HG03457 (cell line): ENCODE results near the gene TGM5.

ENCODE experiments used
- ATAC-seq: cut with Tn5 transposase; IDR thresholded peaks from one replicate; pipeline ENCODE4 v1.9.1; 2021; ENCODE audit warnings: moderate number of reproducible peaks; ENCODE audit not compliant: unreplicated experiment

Gene TGM5

DNA sequence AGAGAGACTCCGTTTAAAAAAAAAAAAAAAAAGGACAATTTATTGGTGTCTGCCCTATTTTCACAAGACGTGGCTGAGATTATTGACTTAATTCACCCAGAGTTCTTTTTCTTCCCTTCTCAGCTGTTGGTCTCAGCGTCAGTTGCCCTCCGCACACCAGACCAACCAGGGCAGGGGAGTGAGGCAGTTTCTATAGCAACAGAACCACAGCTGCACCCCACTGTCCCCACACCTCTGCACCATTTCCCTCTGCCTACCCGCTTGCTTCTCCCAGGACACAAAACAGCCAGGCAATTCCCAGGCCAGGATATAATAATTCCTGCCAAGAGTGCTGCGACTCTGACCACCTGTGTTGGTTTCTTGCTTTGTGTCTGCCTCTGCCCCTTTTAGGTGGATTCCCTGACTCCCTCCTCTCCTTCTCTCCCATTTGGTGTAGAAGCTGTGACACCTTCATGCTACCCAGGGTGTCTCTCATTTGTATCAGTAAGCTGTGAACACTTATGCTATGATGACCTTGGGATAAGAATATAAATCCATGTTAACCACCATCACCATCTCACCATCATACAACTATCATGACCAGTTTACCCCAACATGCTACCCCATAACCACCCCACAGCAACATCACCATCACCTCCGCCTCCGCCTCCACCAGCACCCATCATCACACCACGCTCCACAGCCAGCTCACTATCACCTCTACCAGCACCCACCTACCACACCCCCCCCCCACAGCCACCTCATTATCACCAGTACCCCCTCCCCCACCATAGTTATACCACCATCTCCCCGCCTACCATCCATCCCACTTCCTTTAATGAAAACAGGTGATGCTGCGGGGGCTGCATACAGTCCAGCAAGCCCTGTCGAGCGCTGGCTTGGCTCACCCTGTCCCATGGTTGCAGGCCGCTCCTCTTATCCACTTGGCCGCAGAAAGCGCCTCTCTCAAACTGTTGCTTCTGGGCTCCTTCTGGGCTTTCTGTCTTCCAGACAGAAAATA lies 46.5 kb downstream of the TGM5 start:
- ATAC-seq: no peak

DNA sequence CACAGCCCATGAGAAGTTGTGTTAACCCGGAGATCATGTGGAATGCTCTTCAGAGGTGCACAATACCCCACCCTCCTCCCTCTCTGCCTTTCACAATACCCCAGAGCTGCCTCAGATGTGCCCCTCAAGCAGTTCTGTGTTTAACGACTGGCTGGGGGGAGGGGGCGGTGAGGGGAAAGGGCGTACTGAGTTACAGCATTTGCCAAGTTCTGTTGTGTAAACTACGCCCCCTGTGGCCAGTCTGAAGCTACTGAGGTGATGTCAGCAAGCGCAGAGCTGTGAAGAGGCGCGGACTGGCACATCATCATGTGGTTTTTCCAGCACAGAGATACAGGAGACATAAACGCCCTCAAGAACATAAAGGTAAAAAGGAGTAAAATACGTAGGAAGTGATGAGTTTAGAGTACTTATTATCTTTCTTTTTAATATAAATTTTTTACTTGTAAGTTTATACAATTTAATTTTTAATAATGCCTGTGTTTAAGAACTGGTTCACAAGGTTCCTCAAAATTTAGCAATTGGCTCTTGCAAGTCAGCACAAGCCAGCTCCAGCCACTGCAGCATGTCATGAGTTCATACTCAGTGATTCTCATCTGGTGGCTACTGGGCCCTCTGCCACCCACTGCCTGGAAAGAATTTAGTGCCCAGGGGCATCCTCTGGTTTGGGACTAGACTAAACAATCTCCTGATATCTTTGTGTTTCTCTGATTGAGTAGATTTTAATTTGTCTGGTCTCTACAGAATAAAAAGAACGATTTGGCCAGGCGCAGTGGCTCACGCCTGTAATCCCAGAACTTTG lies 47.6 kb downstream of the TGM5 start:
- ATAC-seq: no peak

- ATAC-seq: no peak
Measured at GRCh38 chr15:43215961-43216360, 50.8 kb downstream of the TGM5 start.

GRCh38 chr15:43214592-43215295 lies 52.0 kb downstream of the TGM5 start:
- ATAC-seq: no peak

GRCh38 chr15:43214169-43214568 lies 52.6 kb downstream of the TGM5 start:
- no peak for ATAC-seq

DNA sequence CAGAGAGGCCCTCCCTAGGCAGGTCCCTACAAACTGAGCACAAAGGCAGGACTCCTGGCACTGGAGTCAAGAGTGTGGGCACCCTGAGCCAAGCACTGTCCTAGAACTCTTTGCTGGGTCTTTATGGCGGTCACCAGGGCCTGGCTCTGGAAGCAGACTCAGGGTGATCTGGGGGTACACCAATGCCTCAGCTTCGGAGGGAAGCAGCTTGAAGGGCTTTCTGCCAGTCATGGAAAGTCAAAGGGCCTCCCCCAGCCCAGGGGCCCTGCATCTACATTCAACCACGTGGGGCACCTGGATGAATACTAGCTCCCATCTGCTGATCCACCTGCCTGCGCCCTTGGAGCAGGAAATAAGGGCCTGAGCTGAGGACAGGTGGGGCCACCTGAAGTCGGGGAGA lies 53.3 kb downstream of the TGM5 start:
- ATAC-seq: no peak

DNA sequence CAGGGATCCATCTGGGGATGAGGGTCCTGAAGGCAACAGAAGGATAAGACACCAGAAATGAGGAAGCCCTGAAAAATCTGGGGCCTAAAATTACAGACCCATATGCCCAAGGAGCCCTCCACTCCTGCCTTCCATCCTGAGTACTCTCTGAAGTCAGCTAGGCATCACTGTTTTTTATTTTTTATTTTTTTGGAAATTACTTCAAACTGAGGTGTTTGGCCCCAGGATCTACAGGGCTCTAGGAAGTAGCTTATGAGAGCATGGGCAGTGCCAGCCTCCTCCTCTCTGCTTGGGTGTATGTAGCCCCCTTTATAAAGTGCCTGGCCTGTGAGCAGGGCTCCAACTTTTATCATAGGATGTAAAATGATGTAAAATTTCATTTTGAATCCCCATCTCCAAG lies 53.8 kb downstream of the TGM5 start:
- ATAC-seq: no peak

DNA sequence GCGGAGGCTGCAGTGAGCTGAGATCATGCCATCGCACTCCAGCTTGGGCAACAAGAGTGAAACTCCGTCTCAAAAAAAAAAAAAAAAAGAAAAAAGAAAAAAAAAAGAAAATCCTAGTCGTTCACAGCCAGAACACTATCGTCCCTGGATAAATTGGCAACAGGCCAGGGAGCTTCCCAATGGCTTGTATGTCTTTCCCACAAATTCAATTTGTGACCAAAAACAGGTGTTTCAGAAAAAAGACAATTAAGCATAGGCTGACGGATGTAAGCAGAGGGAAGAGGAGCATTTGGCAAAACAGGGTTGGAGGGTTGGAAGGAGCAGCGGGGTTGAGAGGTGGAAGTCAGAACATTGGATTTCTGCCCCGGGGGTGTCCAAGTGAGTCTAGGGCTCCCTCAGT lies 54.4 kb downstream of the TGM5 start:
- no peak for ATAC-seq

GRCh38 chr15:43211224-43211735 lies 55.4 kb downstream of the TGM5 start:
- no peak for ATAC-seq

- no peak for ATAC-seq
Measured at GRCh38 chr15:43210807-43211206, 55.9 kb downstream of the TGM5 start.

DNA sequence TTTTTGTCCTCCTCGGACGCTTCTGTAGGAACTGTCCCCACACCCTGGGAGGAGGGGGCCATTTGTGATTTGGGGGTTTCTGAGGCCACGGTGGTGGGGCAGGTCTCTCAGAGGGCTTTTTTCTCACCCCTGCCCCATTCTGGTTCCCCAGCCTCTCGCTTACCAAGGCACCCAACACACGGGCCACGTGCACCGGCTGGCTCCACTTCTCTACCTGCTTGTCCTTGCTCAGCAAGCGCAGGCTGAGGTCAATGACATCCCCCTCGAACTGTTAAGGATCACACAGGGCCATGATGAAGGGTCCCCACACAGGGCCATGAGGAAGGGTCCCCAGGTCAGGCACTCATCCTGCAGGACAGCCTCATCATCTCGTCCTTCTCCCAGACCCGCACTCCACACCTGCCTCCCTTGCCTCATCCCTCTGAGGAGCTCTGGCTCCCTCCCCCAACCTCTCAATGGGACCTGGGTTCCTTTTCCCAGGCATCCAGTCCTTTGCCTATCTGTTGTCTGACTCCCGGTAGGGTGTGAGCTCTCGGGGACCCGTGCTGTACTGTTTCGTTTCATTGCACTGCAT lies 56.5 kb downstream of the TGM5 start:
- ATAC-seq: no peak

DNA sequence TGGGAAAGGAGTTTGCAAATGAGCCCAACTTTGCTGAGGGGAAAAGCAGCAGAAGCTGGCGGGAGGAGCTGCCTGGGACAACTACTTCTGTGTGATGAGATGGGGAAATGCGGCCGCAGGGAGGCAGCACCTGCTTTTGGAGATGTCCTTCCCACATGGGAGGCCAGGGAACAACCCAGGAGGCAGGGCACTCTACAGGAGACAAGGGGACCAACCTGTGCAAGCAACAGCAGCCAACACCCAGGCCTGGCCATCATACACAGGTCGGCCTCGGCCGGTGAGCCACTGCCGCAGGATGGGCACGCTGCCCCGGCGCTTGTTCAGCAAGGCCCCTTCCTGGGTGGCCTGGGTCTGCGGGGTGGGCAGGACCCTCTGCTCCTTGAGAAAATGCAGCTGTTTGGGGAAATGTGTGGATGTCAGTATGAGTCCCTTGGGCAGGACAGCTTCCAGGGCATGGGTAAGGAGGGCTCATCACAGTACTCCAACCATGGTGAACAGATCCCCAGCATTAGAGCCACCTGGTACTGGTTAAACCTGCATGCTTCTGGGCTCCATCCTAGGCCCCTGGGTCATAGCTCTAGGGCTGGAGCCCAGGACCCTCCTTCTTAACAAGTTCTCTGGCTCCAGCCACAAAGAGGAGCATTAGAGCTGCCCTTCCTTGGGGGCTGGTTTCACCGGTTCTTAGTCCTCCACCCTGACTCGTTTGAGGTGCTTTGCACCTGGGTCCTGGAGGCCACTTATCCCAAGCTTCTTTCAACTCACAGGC lies 57.5 kb downstream of the TGM5 start:
- no peak for ATAC-seq

DNA sequence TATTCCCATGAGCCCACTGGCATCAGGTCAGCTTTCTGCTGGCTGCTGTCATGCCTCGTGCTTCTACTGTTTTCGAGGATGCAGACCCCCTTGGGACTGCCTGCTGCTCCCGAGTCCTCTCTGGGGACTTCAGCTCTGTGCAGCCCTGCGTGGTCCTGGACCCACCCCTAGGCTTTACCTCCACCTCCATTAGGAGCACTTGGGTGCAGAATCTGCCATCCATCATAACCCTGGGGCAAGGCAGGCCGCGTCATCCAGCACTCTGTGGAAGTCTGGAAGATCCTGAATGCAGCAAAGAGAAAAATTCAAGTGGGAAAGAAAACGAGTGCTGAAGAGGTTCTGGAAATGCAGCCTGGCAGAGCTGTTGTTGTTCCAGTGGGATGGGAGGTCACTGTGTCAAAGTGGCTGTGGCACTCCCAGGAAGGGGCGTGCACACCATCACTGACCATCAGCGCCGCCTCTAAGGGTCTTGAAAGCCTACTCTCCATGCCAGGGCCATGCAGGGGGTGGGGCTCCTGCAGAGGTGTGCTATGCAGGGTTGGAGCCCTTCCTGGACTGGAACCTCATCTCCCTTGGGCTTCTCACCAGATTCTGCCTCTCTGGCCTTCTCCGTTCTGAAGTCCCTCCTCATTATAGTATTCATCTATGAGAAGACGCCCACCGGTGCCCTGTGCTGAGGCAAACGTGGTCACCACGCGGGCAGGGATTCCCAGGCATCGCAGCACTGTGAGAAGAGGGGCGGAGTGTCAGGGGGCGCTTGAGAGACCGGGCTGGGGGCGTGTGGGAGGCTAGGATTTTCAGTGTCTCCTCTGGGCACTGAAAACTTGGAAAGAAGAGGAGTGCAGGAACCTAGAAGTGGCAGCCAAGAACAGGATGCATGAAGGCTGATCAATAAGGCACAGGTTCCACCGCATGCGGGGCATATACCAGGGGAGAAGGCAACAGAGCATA lies 58.4 kb downstream of the TGM5 start:
- ATAC-seq: no peak

DNA sequence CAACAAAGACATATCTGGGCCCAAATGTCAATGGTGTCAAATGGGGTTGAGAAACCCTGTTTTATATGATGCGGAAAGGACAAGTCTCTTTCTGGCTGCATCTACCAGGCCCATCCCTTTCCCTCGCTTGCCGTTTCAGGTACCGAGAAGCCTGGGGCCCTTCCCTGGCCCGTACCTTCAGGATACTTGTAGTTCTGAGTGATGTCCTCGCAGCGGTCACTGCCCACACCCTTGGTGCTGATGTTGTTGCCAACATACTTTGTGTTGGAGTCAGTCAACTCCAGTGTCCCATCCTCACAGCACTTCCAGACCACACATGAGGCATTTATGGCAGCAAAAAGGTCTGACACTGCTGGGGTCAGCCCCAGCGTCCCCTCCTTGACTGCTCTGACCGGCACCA lies 59.7 kb downstream of the TGM5 start:
- no peak for ATAC-seq

DNA sequence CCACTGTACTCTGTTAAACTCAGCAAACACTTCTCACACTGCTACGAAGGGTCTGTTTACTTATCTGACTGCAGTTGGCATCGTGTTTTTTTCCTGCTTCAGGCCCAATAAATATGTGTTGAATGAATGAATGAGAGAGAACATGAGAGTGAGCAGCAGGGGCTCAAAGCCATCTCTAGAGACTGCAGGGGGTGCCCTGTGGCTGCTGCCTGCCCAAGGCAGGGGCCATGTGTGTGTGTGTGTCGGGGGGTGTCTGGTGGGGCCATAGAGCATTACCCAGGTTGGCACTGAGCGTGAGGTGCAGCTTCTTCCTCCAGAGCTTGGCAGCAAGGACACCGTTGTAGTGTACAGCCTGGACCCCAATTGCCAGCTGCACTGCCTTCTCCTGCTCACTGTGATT lies 60.7 kb downstream of the TGM5 start:
- no peak for ATAC-seq

DNA sequence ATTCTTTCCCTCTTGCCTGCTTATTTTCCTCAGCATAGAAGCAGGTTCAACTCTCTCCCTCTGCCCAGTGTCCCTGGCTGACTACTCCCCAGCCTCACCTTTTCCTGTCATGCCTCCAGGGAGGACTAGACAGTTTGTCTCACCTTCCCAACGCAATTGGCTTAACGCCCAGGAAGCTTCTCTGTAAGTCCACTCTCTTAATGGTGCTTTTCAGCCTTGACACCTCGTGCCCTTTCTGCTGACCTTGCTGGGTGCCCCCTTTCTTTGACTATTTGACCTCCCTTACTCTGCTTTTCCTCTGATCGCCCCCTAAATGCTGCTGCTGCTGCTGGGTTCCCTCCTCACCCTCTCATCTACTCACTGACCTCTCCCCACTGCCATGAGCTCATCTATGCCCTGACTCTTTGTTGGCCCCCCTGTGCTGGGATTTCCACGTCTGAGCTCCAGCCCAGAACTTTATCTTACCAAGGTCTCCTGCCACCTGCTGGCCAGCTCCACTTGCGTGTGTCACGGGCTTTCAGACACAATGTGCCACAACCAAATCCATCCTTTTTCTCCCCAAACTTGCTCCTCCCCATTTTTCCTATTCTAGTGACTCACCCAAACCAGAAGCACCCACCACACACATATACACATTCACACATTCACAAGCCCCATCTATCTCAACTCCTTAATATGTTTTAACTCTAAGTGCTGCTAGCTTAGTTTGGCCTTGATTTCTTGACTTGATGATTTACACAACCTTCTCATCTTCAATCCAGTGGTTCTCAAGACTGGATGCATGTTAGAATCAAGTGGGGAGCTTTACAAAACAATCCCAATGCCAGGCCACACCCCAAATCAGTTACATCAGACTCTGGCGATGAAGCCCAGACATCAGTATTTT lies 62.5 kb downstream of the TGM5 start:
- ATAC-seq: no peak

DNA sequence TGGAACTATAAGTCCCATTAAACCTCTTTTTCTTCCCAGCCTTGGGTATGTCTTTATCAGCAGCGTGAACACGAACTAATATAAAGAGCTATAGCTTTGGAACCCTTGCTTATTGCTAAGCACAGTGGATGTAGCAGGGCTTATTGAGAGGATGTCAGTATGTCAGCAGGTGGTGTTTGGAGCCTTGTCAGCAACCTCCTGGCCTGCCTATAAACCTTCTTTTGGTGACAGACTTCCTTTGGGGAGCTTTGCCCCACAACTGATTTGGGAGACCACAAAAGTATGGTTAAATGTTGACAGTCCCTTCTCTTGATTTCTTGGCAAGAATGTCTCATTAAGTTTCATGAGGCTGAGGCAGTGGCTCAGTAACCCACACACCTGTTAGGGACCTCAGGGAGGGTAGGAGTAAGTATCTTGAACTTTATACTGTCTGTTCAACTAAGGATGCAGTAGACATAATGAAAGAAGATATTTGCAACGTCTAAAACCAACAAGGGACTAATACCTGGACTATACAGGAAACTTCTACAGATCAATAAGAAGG lies 66.7 kb downstream of the TGM5 start:
- no peak for ATAC-seq

DNA sequence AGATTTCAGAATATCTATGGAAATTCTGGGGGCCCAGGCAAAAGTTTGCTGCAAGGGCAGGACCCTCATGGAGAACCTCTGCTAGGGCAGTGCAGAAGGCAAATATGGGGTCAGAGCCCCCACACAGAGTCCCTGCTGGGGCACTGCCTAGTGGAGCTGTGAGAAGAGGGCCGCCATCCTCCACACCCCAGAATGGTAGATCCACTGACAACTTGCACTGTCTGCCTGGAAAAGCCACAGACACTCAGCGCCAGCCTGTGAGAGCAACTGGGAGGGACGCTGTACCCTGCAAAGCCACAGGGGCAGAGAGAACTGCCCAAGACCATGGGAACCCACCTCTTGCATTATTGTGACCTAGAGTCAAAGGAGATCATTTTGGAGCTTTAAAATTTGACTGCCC lies 67.7 kb downstream of the TGM5 start:
- no peak for ATAC-seq
